ENCODE data around the gene SNX5.
A peak's percentile ranks its signal among the peaks of the same experiment; 100 is the strongest.

Gene SNX5

GRCh38 chr20:17993546-17993945, 25.0 kb upstream of the SNX5 start:
- TF ChIP-seq CTCF (IDR thresholded peaks at IDR 0.05; ENCODE audit: control insufficient read depth, extremely low read depth, insufficient read depth), result no peak
- DNase-seq (ENCODE audit: low read depth), result no peak

GRCh38 chr20:17992847-17993513, 24.4 kb upstream of the SNX5 start:
- DNase-seq (ENCODE audit: low read depth), result no peak
- H3K4me3 ChIP-seq (ENCODE audit: low read depth, low read length), result no peak overlapping the region
- no peak for TF ChIP-seq CTCF (IDR thresholded peaks at IDR 0.05; ENCODE audit: control insufficient read depth, extremely low read depth, insufficient read depth)

More at GRCh38 chr20:17993546-17993945, 25.0 kb upstream of the SNX5 start:
- no peak overlapping the region for H3K4me3 ChIP-seq (ENCODE audit: low read depth, low read length)

DNA sequence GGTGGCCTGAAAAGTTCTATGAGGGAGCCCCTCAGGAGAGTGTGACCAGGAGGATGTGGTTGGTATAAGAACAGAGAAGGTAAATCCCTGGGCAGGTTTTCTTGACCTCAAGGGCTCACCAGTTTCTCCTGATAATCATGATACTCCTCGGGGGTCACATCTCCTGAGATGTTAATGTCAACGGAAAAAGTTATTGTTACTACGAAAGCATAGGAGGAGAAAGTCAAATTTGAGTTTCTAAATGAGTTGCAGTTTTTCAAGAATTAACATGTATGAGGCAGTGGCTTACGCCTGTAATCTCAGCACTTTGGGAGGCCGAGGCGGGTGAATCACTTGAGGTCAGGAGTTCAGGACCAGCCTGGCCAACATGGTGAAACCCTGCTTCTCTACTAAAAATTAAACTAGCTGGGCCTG, 23.6 kb upstream of the SNX5 start:
- DNase-seq (ENCODE audit: low read depth), result no peak
- H3K4me3 ChIP-seq (ENCODE audit: low read depth, low read length), result no peak overlapping the region
- TF ChIP-seq CTCF (IDR thresholded peaks at IDR 0.05; ENCODE audit: control insufficient read depth, extremely low read depth, insufficient read depth), result no peak

DNA sequence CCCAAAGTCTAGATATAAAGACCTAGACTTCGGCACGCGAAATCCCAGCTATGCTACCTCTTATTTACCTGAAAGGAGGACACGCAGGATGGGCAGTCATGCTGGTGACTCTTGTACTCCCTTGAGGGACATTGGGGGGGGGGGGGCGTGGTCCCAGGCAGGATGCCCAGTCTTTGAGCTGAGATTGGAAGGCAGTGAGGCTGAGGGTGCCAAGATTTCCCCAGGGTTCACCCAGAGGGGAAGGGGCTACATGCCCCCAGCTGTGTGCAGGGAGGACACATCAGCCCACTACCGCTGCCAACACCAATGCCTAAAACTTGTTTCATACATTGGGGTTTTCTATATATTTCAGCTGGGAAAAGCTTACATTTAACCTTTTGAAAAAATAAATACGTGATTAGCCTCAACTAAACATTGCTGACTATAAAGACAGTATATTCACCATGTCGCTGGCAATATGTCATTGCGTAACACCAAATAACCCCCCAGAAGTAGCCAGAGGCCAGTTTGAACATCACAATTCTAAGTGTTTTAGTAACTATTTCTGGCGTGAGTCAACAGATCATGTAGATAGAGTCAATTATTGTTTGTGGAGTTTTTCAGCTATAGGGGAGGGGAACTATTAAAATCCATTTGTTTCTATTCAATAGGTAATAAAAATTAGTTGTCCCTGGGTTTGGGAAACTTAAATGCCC, 21.8 kb upstream of the SNX5 start:
- DNase-seq (ENCODE audit: low read depth), result no peak
- TF ChIP-seq CTCF (IDR thresholded peaks at IDR 0.05; ENCODE audit: control insufficient read depth, extremely low read depth, insufficient read depth), result no peak
- peak overlapping the region; percentile 43 for H3K4me3 ChIP-seq (ENCODE audit: low read depth, low read length)

GRCh38 chr20:17987988-17988387, 19.4 kb upstream of the SNX5 start:
- DNase-seq (ENCODE audit: low read depth), result no peak
- TF ChIP-seq CTCF (IDR thresholded peaks at IDR 0.05; ENCODE audit: control insufficient read depth, extremely low read depth, insufficient read depth), result no peak
- no peak overlapping the region for H3K4me3 ChIP-seq (ENCODE audit: low read depth, low read length)

- DNase-seq (ENCODE audit: low read depth), result no peak
- no peak overlapping the region for H3K4me3 ChIP-seq (ENCODE audit: low read depth, low read length)
- TF ChIP-seq CTCF (IDR thresholded peaks at IDR 0.05; ENCODE audit: control insufficient read depth, extremely low read depth, insufficient read depth), result no peak
Observed at GRCh38 chr20:17985388-17986018, 16.9 kb upstream of the SNX5 start.
